ENCODE measurements around the gene AP4B1. TPM values are rescaled to one million over a fixed set of nuclear protein-coding genes. Genes with fewer than 3 reads are reported as not detected.

The AP4B1 gene
- polyA plus RNA-seq, 1 experiment: 16.5 TPM

DNA sequence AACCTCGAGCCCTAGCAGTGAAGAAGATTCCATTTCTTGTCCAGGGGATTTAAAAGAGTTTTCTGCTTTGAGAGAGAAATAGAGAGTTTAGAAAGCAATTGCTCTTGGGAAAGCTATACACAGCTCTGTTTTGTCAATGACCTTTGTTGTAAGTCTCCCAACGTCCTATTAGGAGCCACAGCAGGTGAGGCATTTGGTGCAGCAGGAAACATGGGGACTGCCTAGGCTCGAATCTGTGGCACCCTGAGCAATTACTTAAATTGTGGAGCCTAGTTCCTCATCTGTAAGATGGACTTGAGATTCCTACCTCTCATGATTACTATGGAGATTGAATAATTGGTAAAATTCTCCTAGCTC lies 8.7 kb upstream of the AP4B1 start:
- H3K27ac ChIP-seq (ENCODE audit: low read depth, low read length): peak overlapping the region; percentile 43
- H3K9me3 ChIP-seq (ENCODE audit: control insufficient read depth, insufficient read depth, low read length): no peaks in the 10 kb centered on the region
- TF ChIP-seq, protein P1, sequence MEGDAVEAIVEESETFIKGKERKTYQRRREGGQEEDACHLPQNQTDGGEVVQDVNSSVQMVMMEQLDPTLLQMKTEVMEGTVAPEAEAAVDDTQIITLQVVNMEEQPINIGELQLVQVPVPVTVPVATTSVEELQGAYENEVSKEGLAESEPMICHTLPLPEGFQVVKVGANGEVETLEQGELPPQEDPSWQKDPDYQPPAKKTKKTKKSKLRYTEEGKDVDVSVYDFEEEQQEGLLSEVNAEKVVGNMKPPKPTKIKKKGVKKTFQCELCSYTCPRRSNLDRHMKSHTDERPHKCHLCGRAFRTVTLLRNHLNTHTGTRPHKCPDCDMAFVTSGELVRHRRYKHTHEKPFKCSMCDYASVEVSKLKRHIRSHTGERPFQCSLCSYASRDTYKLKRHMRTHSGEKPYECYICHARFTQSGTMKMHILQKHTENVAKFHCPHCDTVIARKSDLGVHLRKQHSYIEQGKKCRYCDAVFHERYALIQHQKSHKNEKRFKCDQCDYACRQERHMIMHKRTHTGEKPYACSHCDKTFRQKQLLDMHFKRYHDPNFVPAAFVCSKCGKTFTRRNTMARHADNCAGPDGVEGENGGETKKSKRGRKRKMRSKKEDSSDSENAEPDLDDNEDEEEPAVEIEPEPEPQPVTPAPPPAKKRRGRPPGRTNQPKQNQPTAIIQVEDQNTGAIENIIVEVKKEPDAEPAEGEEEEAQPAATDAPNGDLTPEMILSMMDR (IDR thresholded peaks at IDR 0.05; ENCODE audit: low read depth, low read length): no peak
- DNase-seq (ENCODE audit: low read depth, low spot score): no peak
- ChIA-PET CTCF (interaction anchor here (0.9 to 1.2 kb wide), 4 partner anchors 17 to 432 kb away, joined by 3 to 5 read pairs (median 3); no protein-coding TSS in a partner anchor), POLR2A (interaction anchor here (1.2 to 1.7 kb wide), 3 partner anchors 8 to 17 kb away, joined by 4 to 8 read pairs (median 4); partner anchors contain the start of genes AP4B1, DCLRE1B and HIPK1)
- no peaks in the 10 kb centered on the region for H3K27me3 ChIP-seq (ENCODE audit: control insufficient read depth, insufficient read depth, low read length)
- H3K4me3 ChIP-seq (ENCODE audit: low read depth, low read length): no peak overlapping the region

DNA sequence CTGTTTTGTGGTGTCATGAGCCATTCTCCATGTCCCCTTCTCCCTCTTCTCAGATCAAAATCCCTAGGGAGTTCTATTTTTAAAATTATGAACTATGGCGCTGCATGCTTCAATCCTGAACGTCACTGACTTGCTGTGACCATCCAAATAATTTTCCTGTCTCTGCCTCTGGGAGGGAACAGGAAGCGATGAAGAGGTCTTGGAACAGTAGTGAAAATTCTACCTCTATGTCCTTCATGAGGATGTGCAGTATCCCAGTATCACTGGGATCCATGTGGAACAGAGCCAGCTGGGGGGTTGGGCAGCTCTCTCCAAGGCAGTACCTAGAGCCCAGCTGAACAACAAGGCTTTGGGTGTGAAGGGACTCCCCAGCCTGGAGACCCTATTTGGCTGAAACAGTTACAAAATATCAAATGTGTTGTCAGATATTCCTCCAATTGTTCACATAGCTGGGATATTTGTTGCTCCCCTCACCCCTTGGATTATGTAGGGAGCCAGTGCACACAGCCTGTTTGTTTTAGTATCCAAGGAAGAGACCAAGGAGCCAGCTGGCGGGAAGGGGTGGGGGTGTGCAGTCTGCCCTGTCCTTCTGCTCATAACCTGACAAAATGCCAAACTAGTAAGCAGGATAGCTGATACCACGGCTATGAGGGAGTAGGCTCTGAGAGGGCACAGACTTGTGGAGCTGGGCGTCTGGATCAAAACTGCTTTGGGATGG lies 8.2 kb upstream of the AP4B1 start:
- Histone ChIP-seq H3K27me3 (ENCODE audit: control insufficient read depth, insufficient read depth, low read length) (no peaks in the 10 kb centered on the region), H3K9me3 (ENCODE audit: control insufficient read depth, insufficient read depth, low read length) (no peaks in the 10 kb centered on the region), H3K27ac (ENCODE audit: low read depth, low read length) (peak overlapping the region; percentile 43), H3K4me3 (ENCODE audit: low read depth, low read length) (no peak overlapping the region)
- TF ChIP-seq, protein P1 (IDR thresholded peaks at IDR 0.05; ENCODE audit: low read depth, low read length): no peak
- ChIA-PET CTCF (interaction anchor here (0.9 to 1.2 kb wide), 4 partner anchors 18 to 433 kb away, joined by 3 to 5 read pairs (median 3); no protein-coding TSS in a partner anchor), POLR2A (interaction anchor here (0.6 to 1.7 kb wide), 4 partner anchors 8 to 243 kb away, joined by 3 to 8 read pairs (median 4); partner anchors contain the start of genes AP4B1, DCLRE1B and HIPK1)
- DNase-seq (ENCODE audit: low read depth, low spot score): peak; percentile 69

DNA sequence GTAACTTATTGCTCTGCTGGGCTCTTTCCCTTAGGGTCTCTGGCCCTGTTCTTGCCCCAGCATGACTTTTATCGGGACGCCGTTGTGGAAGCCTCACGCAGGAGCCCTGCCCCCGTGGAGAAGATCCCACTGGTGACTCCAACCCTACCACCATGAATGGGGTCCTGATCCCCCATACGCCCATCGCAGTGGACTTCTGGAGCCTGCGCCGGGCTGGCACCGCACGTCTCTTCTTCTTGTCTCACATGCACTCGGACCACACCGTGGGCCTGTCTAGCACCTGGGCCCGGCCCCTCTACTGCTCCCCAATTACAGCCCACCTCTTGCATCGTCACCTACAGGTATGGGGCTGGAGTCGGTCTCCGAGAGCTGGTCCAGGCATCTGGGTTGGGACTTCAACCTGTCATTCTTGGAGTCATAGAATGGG lies 849 bp upstream of the AP4B1 start:
- no peak overlapping the region for H3K27ac ChIP-seq (ENCODE audit: low read depth, low read length)
- no peak for DNase-seq (ENCODE audit: low read depth, low spot score)
- TF ChIP-seq, protein P1 (IDR thresholded peaks at IDR 0.05; ENCODE audit: low read depth, low read length): no peak
- no peaks in the 10 kb centered on the region for H3K27me3 ChIP-seq (ENCODE audit: control insufficient read depth, insufficient read depth, low read length)
- H3K9me3 ChIP-seq (ENCODE audit: control insufficient read depth, insufficient read depth, low read length): no peaks in the 10 kb centered on the region
- CTCF ChIA-PET: interaction anchor here (0.6 to 3.7 kb wide), 6 partner anchors 12 to 764 kb away, joined by 3 to 27 read pairs (median 4); partner anchors contain the start of gene HIPK1
- POLR2A ChIA-PET: interaction anchor here (1.3 to 3.9 kb wide), 3 partner anchors 8 to 93 kb away, joined by 4 to 54 read pairs (median 8); partner anchors contain the start of genes HIPK1 and RSBN1
- peak overlapping the region; percentile 85 for H3K4me3 ChIP-seq (ENCODE audit: low read depth, low read length)

DNA sequence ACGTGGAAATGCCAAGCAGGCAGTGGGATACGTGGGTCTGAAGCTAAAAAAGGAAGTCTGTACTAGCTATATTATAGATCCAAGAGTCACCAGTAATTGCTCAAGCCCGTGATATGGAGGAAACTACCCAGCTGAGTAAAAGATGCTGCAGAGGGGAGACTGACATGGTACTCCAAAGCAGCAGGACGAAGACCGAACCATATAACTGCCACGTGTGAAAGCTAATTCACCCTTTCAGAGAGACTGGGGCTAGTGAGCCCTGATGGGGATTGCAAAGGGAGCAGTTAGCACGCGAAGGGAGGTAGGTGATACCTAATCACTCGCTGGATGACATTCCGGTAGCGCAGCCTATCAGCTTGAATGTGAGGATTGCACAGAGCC lies 316 bp downstream of the AP4B1 start:
- Histone ChIP-seq H3K27ac (ENCODE audit: low read depth, low read length) (peak overlapping the region; percentile 85), H3K9me3 (ENCODE audit: control insufficient read depth, insufficient read depth, low read length) (no peaks in the 10 kb centered on the region), H3K4me3 (ENCODE audit: low read depth, low read length) (peak overlapping the region; percentile 72), H3K27me3 (ENCODE audit: control insufficient read depth, insufficient read depth, low read length) (no peaks in the 10 kb centered on the region)
- ChIA-PET CTCF (interaction anchor here (0.5 to 3.7 kb wide), 6 partner anchors 18 to 146 kb away, joined by 3 to 27 read pairs (median 4); partner anchors contain the start of gene HIPK1), POLR2A (interaction anchor here (0.5 to 3.9 kb wide), 5 partner anchors 9 to 615 kb away, joined by 3 to 54 read pairs (median 5); partner anchors contain the start of genes HIPK1 and RSBN1)
- no peak for DNase-seq (ENCODE audit: low read depth, low spot score)
- TF ChIP-seq, protein P1 (IDR thresholded peaks at IDR 0.05; ENCODE audit: low read depth, low read length): no peak

Measured in AG04450 (cell line).